Panc1 (cell line): ENCODE data around the gene SLC9A9. TPM values are rescaled to one million over a fixed set of nuclear protein-coding genes. Genes with fewer than 3 reads are reported as not detected.

ENCODE experiments used
- ATAC-seq: fragments of 200-7000 bp; cut with Tn5 transposase; 2 replicates; pipeline ENCODE4 v1.9.1; 2020; ENCODE audit warnings: mild to moderate bottlenecking, moderate library complexity
- BruUV-seq: library from RNA; stranded (reverse); fragments of 400-500 nt; replicated peaks from 2 replicates; lab custom pipeline; 2021; lab: Mats Ljungman, UMichigan
- CTCF ChIA-PET: fragments of 300-600 bp; sonication (Branson Sonifier 250); formaldehyde crosslinking; loops from one replicate; lab custom pipeline; 2022; ENCODE audit warnings: antibody characterized with exemption; lab: Charles Lee
- POLR2A ChIA-PET: fragments of 300-600 bp; sonication (Branson Sonifier 250); formaldehyde crosslinking; loops from one replicate; lab custom pipeline; 2022; ENCODE audit warnings: antibody characterized with exemption; lab: Charles Lee
- DNase-seq: peaks from one replicate; pipeline ENCODE4 v3.0.0-alpha.2; 2010; ENCODE audit warnings: low read depth, low spot score
- H3K27ac ChIP-seq: 2 replicates; pipeline ENCODE4 v1.5.1; 2011; ENCODE audit warnings: mild to moderate bottlenecking, low read length, inconsistent platforms
- H3K27me3 ChIP-seq: fragments of 200-500 bp; sonication (Bioruptor generic); 2 replicates; pipeline ENCODE4 v1.6.0; 2014; ENCODE audit warnings: low read length, inconsistent platforms; ENCODE audit not compliant: control insufficient read depth, insufficient read depth
- H3K36me3 ChIP-seq: fragments of 200-500 bp; sonication (Bioruptor generic); 2 replicates; pipeline ENCODE4 v1.5.1; 2014; ENCODE audit warnings: inconsistent platforms, mild to moderate bottlenecking, low read length, moderate library complexity; ENCODE audit not compliant: control insufficient read depth, insufficient read depth
- H3K4me1 ChIP-seq: 2 replicates; pipeline ENCODE4 v1.5.1; 2011; ENCODE audit warnings: inconsistent platforms, mild to moderate bottlenecking, low read length, moderate library complexity; ENCODE audit not compliant: control insufficient read depth, insufficient read depth
- H3K4me3 ChIP-seq, 2 experiments: 2 replicates each; pipeline ENCODE4 v1.5.1; 2011 to 2012; ENCODE audit warnings: low read depth in 2 of 2, low read length in 2 of 2, mild to moderate bottlenecking in 2 of 2, inconsistent platforms in 1 of 2, moderate library complexity in 1 of 2
- H3K9me3 ChIP-seq: fragments of 200-500 bp; sonication (Bioruptor generic); 2 replicates; pipeline ENCODE4 v1.5.1; 2014; ENCODE audit warnings: low read depth, mild to moderate bottlenecking, inconsistent platforms, low read length, moderate library complexity; ENCODE audit not compliant: control insufficient read depth, insufficient read depth
- CTCF ChIP-seq: fragments of 450-650 bp; IDR thresholded peaks from 2 replicates; pipeline ENCODE4 v1.5.1; 2017; ENCODE audit warnings: mild to moderate bottlenecking
- POLR2AphosphoS5 ChIP-seq: IDR thresholded peaks from 2 replicates; pipeline ENCODE4 v1.6.1; 2012; ENCODE audit warnings: mild to moderate bottlenecking, low read depth, low read length, moderate library complexity
- REST ChIP-seq, 2 experiments: IDR thresholded peaks; 2 replicates each; pipeline ENCODE4 v1.6.1; 2011 to 2012; ENCODE audit warnings: low read depth in 2 of 2, control low read depth in 1 of 2, low read length in 1 of 2, mild to moderate bottlenecking in 1 of 2, moderate library complexity in 1 of 2; ENCODE audit not compliant: insufficient read depth in 1 of 2
- SIN3A ChIP-seq: IDR thresholded peaks from 2 replicates; pipeline ENCODE4 v1.6.1; 2012; ENCODE audit warnings: low read depth, mild to moderate bottlenecking, low read length, moderate library complexity, borderline replicate concordance; ENCODE audit not compliant: insufficient read depth
- TCF7L2 ChIP-seq: IDR thresholded peaks from 2 replicates; pipeline ENCODE4 v1.6.1; 2011; ENCODE audit warnings: mild to moderate bottlenecking, low read depth, low read length, inconsistent platforms
- in situ Hi-C: cut with HindIII; loops from 2 replicates; pipeline ENCODE4 v1.10.0; 2016; ENCODE audit warnings: low sequenced_read_pairs, low pct_unique_long_range_greater_than_20kb
- intact Hi-C: fragments of 100-400 bp; cut with micrococcal nuclease; formaldehyde crosslinking; loops from one replicate; pipeline ENCODE4 v1.10.0; 2022; ENCODE audit not compliant: unreplicated experiment
- total RNA-seq: library from RNA; stranded (reverse); gene quantifications from one replicate; pipeline ENCODE4 v1.2.1, GENCODE V29; 2021; ENCODE audit not compliant: unreplicated experiment

Gene SLC9A9
- total RNA-seq, 1 experiment from 2014 or later = not detected

- no peak overlapping the region for H3K27ac ChIP-seq
- in situ Hi-C loops (no loop called here), intact Hi-C loops (no loop called here)
- DNase-seq (no peak), ATAC-seq (no peak)
- no TSS peak for BruUV-seq
- H3K36me3 ChIP-seq = no peaks in the 10 kb centered on the region
- H3K9me3 ChIP-seq = no peaks in the 10 kb centered on the region
- TF ChIP-seq TCF7L2 = no peak
- TF ChIP-seq POLR2AphosphoS5 = no peak
- no peak for TF ChIP-seq SIN3A
- no peak for TF ChIP-seq CTCF
- TF ChIP-seq REST (IDR thresholded peaks at IDR 0.05; ENCODE audit: insufficient read depth in 1 of 2, low read depth in 2 of 2, low read length in 1 of 2) = no peak
- CTCF ChIA-PET = no interaction called here
- 0 out of 2 replicates have a peak, but pooled peaks cover 2% of the 10 kb centered on the region for H3K27me3 ChIP-seq
- POLR2A ChIA-PET = no interaction called here
- no peaks in the 10 kb centered on the region for H3K4me1 ChIP-seq
- no peak overlapping the region for H3K4me3 ChIP-seq
Observed at GRCh38 chr3:143266511-143266910, 581.8 kb downstream of the SLC9A9 start.

GRCh38 chr3:143265501-143266070 is 582.7 kb downstream of the SLC9A9 start:
- in situ Hi-C loops = no loop called here
- no peaks in the 10 kb centered on the region for H3K4me1 ChIP-seq
- no peak for DNase-seq
- no peak overlapping the region for H3K4me3 ChIP-seq
- no peaks in the 10 kb centered on the region for H3K9me3 ChIP-seq
- H3K36me3 ChIP-seq = no peaks in the 10 kb centered on the region
- no peak overlapping the region for H3K27ac ChIP-seq
- ChIA-PET POLR2A (no interaction called here), CTCF (no interaction called here)
- intact Hi-C loops = no loop called here
- TF ChIP-seq TCF7L2 (no peak), SIN3A (no peak), CTCF (no peak), POLR2AphosphoS5 (no peak), REST (IDR thresholded peaks at IDR 0.05; ENCODE audit: insufficient read depth in 1 of 2, low read depth in 2 of 2, low read length in 1 of 2) (no peak)
- BruUV-seq = no TSS peak
- no peak for ATAC-seq
- 0 out of 2 replicates have a peak, but pooled peaks cover 2% of the 10 kb centered on the region for H3K27me3 ChIP-seq
